Measurements from ENCODE around the gene CEBPG. TPM values are rescaled to one million over a fixed set of nuclear protein-coding genes. Genes with fewer than 3 reads are reported as not detected.

The CEBPG gene
- total RNA-seq, 1 experiment from 2014 or later: 51.1 TPM

- Histone ChIP-seq H2AFZ (ENCODE audit: low read depth, low read length, poor library complexity, severe bottlenecking) (no peak overlapping the region), H3K4me2 (ENCODE audit: low read length) (no peak overlapping the region), H4K20me1 (ENCODE audit: insufficient read depth) (no peaks in the 10 kb centered on the region), H3K4me3 (replicated peaks in 1 of 2; ENCODE audit: low read depth in 1 of 2, low read length in 2 of 2) (no peak overlapping the region), H3K27me3 (ENCODE audit: insufficient read depth, low read length) (no peaks in the 10 kb centered on the region), H3K27ac (ENCODE audit: low read depth, low read length) (no peak overlapping the region), H3K79me2 (ENCODE audit: insufficient read depth, low read length) (no peaks in the 10 kb centered on the region), H3K4me1 (ENCODE audit: control insufficient read depth in 1 of 2, insufficient read depth in 2 of 2, low read length in 2 of 2) (peaks cover 2 to 13% of the 10 kb centered on the region in 2 experiments), H3K9me2 (ENCODE audit: insufficient read depth) (no peaks in the 10 kb centered on the region), H3K36me3 (ENCODE audit: control insufficient read depth in 1 of 2, insufficient read depth in 2 of 2, low read length in 2 of 2) (no peaks in the 10 kb centered on the region), H3K9ac (ENCODE audit: low read length) (no peak overlapping the region), H3K9me3 (ENCODE audit: control insufficient read depth in 1 of 2, insufficient read depth in 1 of 2, low read depth in 1 of 2, low read length in 2 of 2) (no peaks in the 10 kb centered on the region)
- intact Hi-C loops (cut with micrococcal nuclease): no loop called here
- RAD21 ChIA-PET (ENCODE audit: low non-redundant PET in 1 of 2, low total read pairs in 2 of 2, uncharacterized antibody in 2 of 2, unreplicated experiment in 2 of 2): no interaction called here
- no TSS peak for BruUV-seq (replicated peaks)
- DNase-seq (ENCODE audit: low read depth, low spot score) (no peak), ATAC-seq (no peak)
- POLR2A ChIA-PET: no interaction called here
- TF ChIP-seq CBX3 (IDR thresholded peaks at IDR 0.05; ENCODE audit: low read depth) (no peak), ZNF274 (IDR thresholded peaks at IDR 0.05; ENCODE audit: low read depth, low read length) (no peak), SRF (IDR thresholded peaks at IDR 0.05; ENCODE audit: low read depth) (no peak), CEBPB (IDR thresholded peaks at IDR 0.05; ENCODE audit: low read depth) (no peak), ATF3 (IDR thresholded peaks at IDR 0.05) (no peak), JUND (IDR thresholded peaks at IDR 0.05) (no peak), SP1 (IDR thresholded peaks at IDR 0.05; ENCODE audit: low read depth) (no peak), POLR2A (IDR thresholded peaks at IDR 0.05; ENCODE audit: borderline replicate concordance, extremely low read depth, insufficient read depth, insufficient read length) (no peak), ZFX (IDR thresholded peaks at IDR 0.05) (no peak), RAD21 (IDR thresholded peaks at IDR 0.05; ENCODE audit: low read depth) (no peak), ELF1 (IDR thresholded peaks at IDR 0.05; ENCODE audit: borderline replicate concordance, low read depth) (no peak), FOSL1 (IDR thresholded peaks at IDR 0.05; ENCODE audit: low read depth) (no peak), YY1 (IDR thresholded peaks at IDR 0.05; ENCODE audit: extremely low read depth, insufficient replicate concordance, low read depth, low read length) (no peak)
- TF ChIP-seq, protein P1, sequence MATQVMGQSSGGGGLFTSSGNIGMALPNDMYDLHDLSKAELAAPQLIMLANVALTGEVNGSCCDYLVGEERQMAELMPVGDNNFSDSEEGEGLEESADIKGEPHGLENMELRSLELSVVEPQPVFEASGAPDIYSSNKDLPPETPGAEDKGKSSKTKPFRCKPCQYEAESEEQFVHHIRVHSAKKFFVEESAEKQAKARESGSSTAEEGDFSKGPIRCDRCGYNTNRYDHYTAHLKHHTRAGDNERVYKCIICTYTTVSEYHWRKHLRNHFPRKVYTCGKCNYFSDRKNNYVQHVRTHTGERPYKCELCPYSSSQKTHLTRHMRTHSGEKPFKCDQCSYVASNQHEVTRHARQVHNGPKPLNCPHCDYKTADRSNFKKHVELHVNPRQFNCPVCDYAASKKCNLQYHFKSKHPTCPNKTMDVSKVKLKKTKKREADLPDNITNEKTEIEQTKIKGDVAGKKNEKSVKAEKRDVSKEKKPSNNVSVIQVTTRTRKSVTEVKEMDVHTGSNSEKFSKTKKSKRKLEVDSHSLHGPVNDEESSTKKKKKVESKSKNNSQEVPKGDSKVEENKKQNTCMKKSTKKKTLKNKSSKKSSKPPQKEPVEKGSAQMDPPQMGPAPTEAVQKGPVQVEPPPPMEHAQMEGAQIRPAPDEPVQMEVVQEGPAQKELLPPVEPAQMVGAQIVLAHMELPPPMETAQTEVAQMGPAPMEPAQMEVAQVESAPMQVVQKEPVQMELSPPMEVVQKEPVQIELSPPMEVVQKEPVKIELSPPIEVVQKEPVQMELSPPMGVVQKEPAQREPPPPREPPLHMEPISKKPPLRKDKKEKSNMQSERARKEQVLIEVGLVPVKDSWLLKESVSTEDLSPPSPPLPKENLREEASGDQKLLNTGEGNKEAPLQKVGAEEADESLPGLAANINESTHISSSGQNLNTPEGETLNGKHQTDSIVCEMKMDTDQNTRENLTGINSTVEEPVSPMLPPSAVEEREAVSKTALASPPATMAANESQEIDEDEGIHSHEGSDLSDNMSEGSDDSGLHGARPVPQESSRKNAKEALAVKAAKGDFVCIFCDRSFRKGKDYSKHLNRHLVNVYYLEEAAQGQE (IDR thresholded peaks at IDR 0.05; ENCODE audit: low read depth): no peak
- TF ChIP-seq, protein P2, sequence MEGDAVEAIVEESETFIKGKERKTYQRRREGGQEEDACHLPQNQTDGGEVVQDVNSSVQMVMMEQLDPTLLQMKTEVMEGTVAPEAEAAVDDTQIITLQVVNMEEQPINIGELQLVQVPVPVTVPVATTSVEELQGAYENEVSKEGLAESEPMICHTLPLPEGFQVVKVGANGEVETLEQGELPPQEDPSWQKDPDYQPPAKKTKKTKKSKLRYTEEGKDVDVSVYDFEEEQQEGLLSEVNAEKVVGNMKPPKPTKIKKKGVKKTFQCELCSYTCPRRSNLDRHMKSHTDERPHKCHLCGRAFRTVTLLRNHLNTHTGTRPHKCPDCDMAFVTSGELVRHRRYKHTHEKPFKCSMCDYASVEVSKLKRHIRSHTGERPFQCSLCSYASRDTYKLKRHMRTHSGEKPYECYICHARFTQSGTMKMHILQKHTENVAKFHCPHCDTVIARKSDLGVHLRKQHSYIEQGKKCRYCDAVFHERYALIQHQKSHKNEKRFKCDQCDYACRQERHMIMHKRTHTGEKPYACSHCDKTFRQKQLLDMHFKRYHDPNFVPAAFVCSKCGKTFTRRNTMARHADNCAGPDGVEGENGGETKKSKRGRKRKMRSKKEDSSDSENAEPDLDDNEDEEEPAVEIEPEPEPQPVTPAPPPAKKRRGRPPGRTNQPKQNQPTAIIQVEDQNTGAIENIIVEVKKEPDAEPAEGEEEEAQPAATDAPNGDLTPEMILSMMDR (IDR thresholded peaks at IDR 0.05 in 2 of 3, conservative IDR thresholded peaks at IDR 0.05 in 1 of 3; ENCODE audit: borderline replicate concordance in 1 of 3, insufficient read depth in 1 of 3, low read depth in 2 of 3, low read length in 2 of 3): no peak
- TF ChIP-seq, protein P3, sequence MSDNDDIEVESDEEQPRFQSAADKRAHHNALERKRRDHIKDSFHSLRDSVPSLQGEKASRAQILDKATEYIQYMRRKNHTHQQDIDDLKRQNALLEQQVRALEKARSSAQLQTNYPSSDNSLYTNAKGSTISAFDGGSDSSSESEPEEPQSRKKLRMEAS (IDR thresholded peaks at IDR 0.05): no peak
- TF ChIP-seq, protein P4, sequence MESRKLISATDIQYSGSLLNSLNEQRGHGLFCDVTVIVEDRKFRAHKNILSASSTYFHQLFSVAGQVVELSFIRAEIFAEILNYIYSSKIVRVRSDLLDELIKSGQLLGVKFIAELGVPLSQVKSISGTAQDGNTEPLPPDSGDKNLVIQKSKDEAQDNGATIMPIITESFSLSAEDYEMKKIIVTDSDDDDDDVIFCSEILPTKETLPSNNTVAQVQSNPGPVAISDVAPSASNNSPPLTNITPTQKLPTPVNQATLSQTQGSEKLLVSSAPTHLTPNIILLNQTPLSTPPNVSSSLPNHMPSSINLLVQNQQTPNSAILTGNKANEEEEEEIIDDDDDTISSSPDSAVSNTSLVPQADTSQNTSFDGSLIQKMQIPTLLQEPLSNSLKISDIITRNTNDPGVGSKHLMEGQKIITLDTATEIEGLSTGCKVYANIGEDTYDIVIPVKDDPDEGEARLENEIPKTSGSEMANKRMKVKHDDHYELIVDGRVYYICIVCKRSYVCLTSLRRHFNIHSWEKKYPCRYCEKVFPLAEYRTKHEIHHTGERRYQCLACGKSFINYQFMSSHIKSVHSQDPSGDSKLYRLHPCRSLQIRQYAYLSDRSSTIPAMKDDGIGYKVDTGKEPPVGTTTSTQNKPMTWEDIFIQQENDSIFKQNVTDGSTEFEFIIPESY (IDR thresholded peaks at IDR 0.05; ENCODE audit: extremely low read depth, insufficient replicate concordance, low read length): no peak
- CTCF ChIA-PET: no interaction called here
Measured at GRCh38 chr19:33366897-33367296, 6.6 kb upstream of the CEBPG start.
